Keratinocyte (primary cell): Measurements from ENCODE around the gene ECE1. TPM values are rescaled to one million over a fixed set of nuclear protein-coding genes. Genes with fewer than 3 reads are reported as not detected.

Source experiments
- DNase-seq: peaks from one replicate; pipeline ENCODE4 v3.0.0-alpha.2; 2011; ENCODE audit warnings: low read depth, missing footprints, low spot score
- FAIRE-seq: peaks from 2 replicates; lab custom pipeline; 2011; peaks lifted over from hg19 to GRCh38; lab: Jason Lieb, UNC
- H2AFZ ChIP-seq: 2 replicates; pipeline ENCODE4 v1.6.0; 2012; ENCODE audit warnings: low read length, control low read depth, inconsistent platforms; ENCODE audit not compliant: control insufficient read depth
- H3K27ac ChIP-seq: 2 replicates; pipeline ENCODE4 v1.5.1; 2011; ENCODE audit warnings: low read length; ENCODE audit not compliant: control insufficient read depth, insufficient read depth
- H3K27me3 ChIP-seq: 3 replicates; pipeline ENCODE4 v1.6.0; 2011; ENCODE audit warnings: low read length; ENCODE audit not compliant: control insufficient read depth, insufficient read depth; ENCODE audit errors: extremely low read depth
- H3K36me3 ChIP-seq, 2 experiments: 2 replicates in 1 of 2; 3 replicates in 1 of 2; pipeline ENCODE4 v1.5.1; 2011; ENCODE audit warnings: low read length in 2 of 2, mild to moderate bottlenecking in 1 of 2; ENCODE audit not compliant: control insufficient read depth in 2 of 2, insufficient read depth in 2 of 2; ENCODE audit errors: extremely low read depth in 1 of 2
- H3K4me1 ChIP-seq: 3 replicates; pipeline ENCODE4 v1.5.1; 2011; ENCODE audit warnings: low read length; ENCODE audit not compliant: control insufficient read depth, insufficient read depth; ENCODE audit errors: extremely low read depth
- H3K4me2 ChIP-seq: 3 replicates; pipeline ENCODE4 v1.6.0; 2011; ENCODE audit warnings: low read depth, low read length; ENCODE audit not compliant: control insufficient read depth, insufficient read depth; ENCODE audit errors: extremely low read depth
- H3K4me3 ChIP-seq, 3 experiments: fragments of 200-600 bp in 1 of 3; sonication (generic) in 1 of 3; 2 replicates in 2 of 3; 3 replicates in 1 of 3; pipeline ENCODE4 v1.5.1; 2011 to 2016; ENCODE audit warnings: low read length in 3 of 3, mild to moderate bottlenecking in 3 of 3, control low read depth in 2 of 3, inconsistent platforms in 1 of 3, low read depth in 1 of 3, mixed read lengths in 1 of 3, mixed run types in 1 of 3, moderate library complexity in 1 of 3; ENCODE audit not compliant: control insufficient read depth in 2 of 3, insufficient read depth in 2 of 3; ENCODE audit errors: extremely low read depth in 1 of 3
- H3K79me2 ChIP-seq: 2 replicates; pipeline ENCODE4 v1.6.0; 2012; ENCODE audit warnings: low read length; ENCODE audit not compliant: control insufficient read depth, insufficient read depth
- H3K9ac ChIP-seq: 3 replicates; pipeline ENCODE4 v1.6.0; 2011; ENCODE audit warnings: low read length; ENCODE audit not compliant: control insufficient read depth, insufficient read depth; ENCODE audit errors: extremely low read depth
- H3K9me1 ChIP-seq: 3 replicates; pipeline ENCODE4 v1.6.0; 2011; ENCODE audit warnings: low read length; ENCODE audit not compliant: control insufficient read depth, insufficient read depth; ENCODE audit errors: extremely low read depth
- H3K9me3 ChIP-seq: 2 replicates; pipeline ENCODE4 v1.5.1; 2012; ENCODE audit warnings: low read depth, low read length; ENCODE audit not compliant: control insufficient read depth
- H4K20me1 ChIP-seq: 3 replicates; pipeline ENCODE4 v1.6.0; 2011; ENCODE audit warnings: low read length; ENCODE audit not compliant: control insufficient read depth, insufficient read depth; ENCODE audit errors: extremely low read depth
- EZH2 ChIP-seq: IDR thresholded peaks from one replicate; pipeline ENCODE4 v1.6.1; 2012; ENCODE audit warnings: inconsistent platforms, mild to moderate bottlenecking, low read length, moderate library complexity
- dilution Hi-C: fragments of 300-500 bp; cut with MboI; formaldehyde crosslinking; loops from one replicate; pipeline ENCODE4 v1.7.0; 2020; ENCODE audit warnings: low sequenced_read_pairs; ENCODE audit not compliant: extremely low pct_ligation_motif_present
- polyA plus RNA-seq, 5 experiments: library from polyadenylated mRNA; depleted of rRNA in 3 of 5; stranded (reverse) in 3 of 5; stranded (forward) in 1 of 5; unstranded in 1 of 5; fragments of >200 nt; gene quantifications; 1 replicate in 1 of 5; 2 replicates in 3 of 5; 3 replicates in 1 of 5; pipeline versions ENCODE4 v1.2.1 to v1.2.3, GENCODE V29; 2011 to 2012; ENCODE audit warnings: missing spikeins in 2 of 5, low read depth in 1 of 5, low replicate concordance in 1 of 5
- TF ChIP-seq, protein P1 (sequence below), 3 experiments: IDR thresholded peaks in 1 of 3; conservative IDR thresholded peaks in 1 of 3; optimal IDR thresholded peaks in 1 of 3; 2 replicates in 2 of 3; 3 replicates in 1 of 3; pipeline versions ENCODE3 to v1.5.1; 2011; ENCODE audit warnings: low read length in 3 of 3, mild to moderate bottlenecking in 3 of 3, moderate library complexity in 2 of 3, control low read depth in 1 of 3, inconsistent platforms in 1 of 3; ENCODE audit not compliant: insufficient read depth in 2 of 3; ENCODE audit errors: extremely low read depth in 1 of 3

Gene ECE1
- polyA plus RNA-seq, 1 donor (not counting 4 experiments of a cell fraction or from before 2014, with no cell fraction given): 59.1 TPM

DNA sequence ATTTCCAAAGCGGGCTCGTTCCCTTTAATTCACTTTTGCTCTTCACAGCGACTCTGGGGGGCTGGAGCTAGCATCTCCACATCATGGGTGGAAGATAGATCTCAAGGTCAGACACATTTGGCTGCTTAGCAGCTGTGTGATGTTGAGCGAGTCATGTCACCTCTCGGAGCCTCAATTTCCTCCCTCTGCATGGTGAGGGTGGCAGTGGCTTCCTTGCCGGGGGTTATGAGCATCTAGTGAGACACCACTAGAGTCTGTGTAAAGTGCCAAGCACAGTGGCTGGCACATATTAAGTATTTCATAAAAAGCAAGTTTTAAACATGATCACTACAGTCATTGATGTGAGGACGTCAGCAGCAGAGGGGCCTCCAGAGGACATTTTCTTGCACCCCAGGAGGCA lies 16.9 kb upstream of the ECE1 start:
- TF ChIP-seq, protein P1, sequence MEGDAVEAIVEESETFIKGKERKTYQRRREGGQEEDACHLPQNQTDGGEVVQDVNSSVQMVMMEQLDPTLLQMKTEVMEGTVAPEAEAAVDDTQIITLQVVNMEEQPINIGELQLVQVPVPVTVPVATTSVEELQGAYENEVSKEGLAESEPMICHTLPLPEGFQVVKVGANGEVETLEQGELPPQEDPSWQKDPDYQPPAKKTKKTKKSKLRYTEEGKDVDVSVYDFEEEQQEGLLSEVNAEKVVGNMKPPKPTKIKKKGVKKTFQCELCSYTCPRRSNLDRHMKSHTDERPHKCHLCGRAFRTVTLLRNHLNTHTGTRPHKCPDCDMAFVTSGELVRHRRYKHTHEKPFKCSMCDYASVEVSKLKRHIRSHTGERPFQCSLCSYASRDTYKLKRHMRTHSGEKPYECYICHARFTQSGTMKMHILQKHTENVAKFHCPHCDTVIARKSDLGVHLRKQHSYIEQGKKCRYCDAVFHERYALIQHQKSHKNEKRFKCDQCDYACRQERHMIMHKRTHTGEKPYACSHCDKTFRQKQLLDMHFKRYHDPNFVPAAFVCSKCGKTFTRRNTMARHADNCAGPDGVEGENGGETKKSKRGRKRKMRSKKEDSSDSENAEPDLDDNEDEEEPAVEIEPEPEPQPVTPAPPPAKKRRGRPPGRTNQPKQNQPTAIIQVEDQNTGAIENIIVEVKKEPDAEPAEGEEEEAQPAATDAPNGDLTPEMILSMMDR (optimal IDR thresholded peaks at IDR 0.05 in 1 of 3, IDR thresholded peaks at IDR 0.05 in 1 of 3, conservative IDR thresholded peaks at IDR 0.05 in 1 of 3; ENCODE audit: extremely low read depth in 1 of 3, insufficient read depth in 2 of 3, low read length in 3 of 3): no peak
- no peak for TF ChIP-seq EZH2
- Histone ChIP-seq H2AFZ (no peak overlapping the region), H4K20me1 (no peaks in the 10 kb centered on the region), H3K4me3 (no peak overlapping the region), H3K4me1 (peaks cover 41% of the 10 kb centered on the region), H3K9me3 (no peaks in the 10 kb centered on the region), H3K36me3 (no peaks in the 10 kb centered on the region), H3K79me2 (no peaks in the 10 kb centered on the region), H3K9me1 (no peaks in the 10 kb centered on the region), H3K4me2 (no peak overlapping the region), H3K27me3 (no peaks in the 10 kb centered on the region), H3K27ac (no peak overlapping the region), H3K9ac (no peak overlapping the region)
- dilution Hi-C loops: no loop called here
- FAIRE-seq: no peak
- no peak for DNase-seq

DNA sequence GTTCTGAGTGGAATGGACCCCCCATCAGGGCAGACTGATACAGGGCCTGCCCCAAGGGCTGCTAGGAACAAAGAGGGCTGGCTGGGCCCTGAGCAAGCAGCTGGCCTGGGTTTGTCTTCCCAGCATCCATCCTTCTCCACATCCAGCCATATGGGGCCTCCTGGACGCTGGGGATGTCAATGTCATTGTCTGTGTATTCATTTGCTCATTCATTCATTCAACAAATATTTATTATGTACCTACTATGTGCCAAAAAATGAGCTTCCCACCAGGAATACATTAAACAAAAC lies 15.6 kb upstream of the ECE1 start:
- no peaks in the 10 kb centered on the region for H4K20me1 ChIP-seq
- no peaks in the 10 kb centered on the region for H3K9me3 ChIP-seq
- H3K36me3 ChIP-seq: no peaks in the 10 kb centered on the region
- dilution Hi-C loops: no loop called here
- no peak overlapping the region for H2AFZ ChIP-seq
- H3K79me2 ChIP-seq: no peaks in the 10 kb centered on the region
- no peak overlapping the region for H3K27ac ChIP-seq
- FAIRE-seq (no peak), DNase-seq (no peak)
- H3K27me3 ChIP-seq: no peaks in the 10 kb centered on the region
- no peak overlapping the region for H3K9ac ChIP-seq
- H3K9me1 ChIP-seq: no peaks in the 10 kb centered on the region
- no peak overlapping the region for H3K4me3 ChIP-seq
- H3K4me1 ChIP-seq: peaks cover 44% of the 10 kb centered on the region
- TF ChIP-seq, protein P1 (optimal IDR thresholded peaks at IDR 0.05 in 1 of 3, IDR thresholded peaks at IDR 0.05 in 1 of 3, conservative IDR thresholded peaks at IDR 0.05 in 1 of 3; ENCODE audit: extremely low read depth in 1 of 3, insufficient read depth in 2 of 3, low read length in 3 of 3): no peak
- no peak for TF ChIP-seq EZH2
- H3K4me2 ChIP-seq: no peak overlapping the region
